K562 (cell line): ENCODE results near the gene ODAD3. TPM values are rescaled to one million over a fixed set of nuclear protein-coding genes. Genes with fewer than 3 reads are reported as not detected.
A peak's percentile ranks its signal among the peaks of the same experiment; 100 is the strongest.

ENCODE experiments used
- CBX8 ChIP-seq: fragments of 200-600 bp; sonication (generic); IDR thresholded peaks from 2 replicates; pipeline ENCODE4 v1.6.1; 2012; ENCODE audit warnings: borderline replicate concordance, mixed run types, low read depth, mild to moderate bottlenecking, moderate library complexity, mixed read lengths, low read length, control low read depth, inconsistent platforms; ENCODE audit not compliant: poor library complexity, severe bottlenecking; ENCODE audit errors: extremely low read depth
- CGGBP1 ChIP-seq: fragments of 250-450 bp; sonication (Bioruptor Pico); IDR thresholded peaks from 2 replicates; pipeline ENCODE4 v1.9.0; 2021; ENCODE audit warnings: mild to moderate bottlenecking
- DPF2 ChIP-seq: fragments of 450-650 bp; IDR thresholded peaks from 2 replicates; pipeline ENCODE4 v1.6.1; 2016
- GTF2F1 ChIP-seq: IDR thresholded peaks from 2 replicates; pipeline ENCODE4 v1.6.1; 2011; ENCODE audit warnings: low read depth, low read length, improper control_type of control experiment
- GTF3C2 ChIP-seq: IDR thresholded peaks from 3 replicates; pipeline ENCODE4 v1.6.1; 2011; ENCODE audit warnings: borderline replicate concordance, mild to moderate bottlenecking, moderate library complexity; ENCODE audit not compliant: insufficient read length; ENCODE audit errors: extremely low read depth
- KDM5B ChIP-seq: fragments of 200-600 bp; sonication (generic); IDR thresholded peaks from 2 replicates; pipeline ENCODE4 v1.6.1; 2012; ENCODE audit warnings: low read depth, mild to moderate bottlenecking, moderate library complexity, low read length, control low read depth, inconsistent platforms; ENCODE audit not compliant: insufficient replicate concordance
- NFATC3 ChIP-seq: fragments of 450-650 bp; IDR thresholded peaks from 2 replicates; pipeline ENCODE4 v1.6.1; 2017; ENCODE audit warnings: mild to moderate bottlenecking
- NFE2 ChIP-seq: IDR thresholded peaks from 2 replicates; pipeline ENCODE4 v1.6.1; 2014; ENCODE audit warnings: antibody characterized with exemption, low read depth
- SMAD4 ChIP-seq: fragments of 250-450 bp; sonication (Bioruptor Pico); conservative IDR thresholded peaks from 2 replicates; pipeline ENCODE4 v1.8.0; 2021; ENCODE audit warnings: inconsistent platforms, mild to moderate bottlenecking, moderate library complexity
- SREBF2 ChIP-seq: sonication (generic); formaldehyde crosslinking; IDR thresholded peaks from 2 replicates; pipeline ENCODE4 v1.4.0; 2020; ENCODE audit warnings: mild to moderate bottlenecking, missing genetic modification reagents
- ZC3H8 ChIP-seq: fragments of 450-650 bp; IDR thresholded peaks from 2 replicates; pipeline ENCODE4 v1.6.1; 2017
- ZNF668 ChIP-seq: fragments of 250-450 bp; sonication (Bioruptor Pico); IDR thresholded peaks from 2 replicates; pipeline ENCODE4 v1.8.0; 2022; ENCODE audit warnings: mild to moderate bottlenecking, inconsistent platforms
- ZNF766 ChIP-seq: fragments of 200-800 bp; sonication (Bioruptor generic); conservative IDR thresholded peaks from 2 replicates; pipeline ENCODE4 v1.6.1; 2016; ENCODE audit warnings: missing genetic modification characterization, missing compliant biosample characterization
- polyA plus RNA-seq, 8 experiments: library from polyadenylated mRNA; depleted of rRNA in 4 of 8; stranded (reverse) in 5 of 8; unstranded in 3 of 8; fragments of >200 nt; fragmentation: Nextera tagmentation in 2 of 8; fragmentation: Illumina TruSeq in 1 of 8; extraction: Ambion mirVana in 2 of 8; extraction: Trizol in 1 of 8; gene quantifications; 2 replicates each; pipeline versions ENCODE4 v1.2.1 to v1.2.3, GENCODE V29; 2011 to 2014; ENCODE audit warnings: inconsistent platforms in 1 of 8, missing spikeins in 1 of 8
- total RNA-seq, 7 experiments: library from RNA; depleted of rRNA in 6 of 7; stranded (reverse); fragments of >200 nt in 6 of 7; fragmentation: Illumina TruSeq in 2 of 7; extraction: Trizol in 2 of 7; gene quantifications; 2 replicates each; pipeline versions ENCODE4 v1.2.1 to v1.2.3, GENCODE V29; 2011 to 2021; ENCODE audit warnings: low replicate concordance in 1 of 7
- TF ChIP-seq, protein P1 (sequence below): fragments of 450-650 bp; formaldehyde crosslinking; IDR thresholded peaks from 2 replicates; pipeline ENCODE4 v1.4.0; 2020; ENCODE audit warnings: mild to moderate bottlenecking, moderate library complexity
- TF ChIP-seq, protein P2 (sequence below), 2 experiments: fragments of 450-650 bp in 1 of 2; sonication (generic) in 1 of 2; formaldehyde crosslinking in 1 of 2; IDR thresholded peaks in 1 of 2; conservative IDR thresholded peaks in 1 of 2; 2 replicates each; pipeline versions ENCODE4 v1.6.1 to v1.8.1; 2016 to 2023; ENCODE audit warnings: mild to moderate bottlenecking in 2 of 2, moderate library complexity in 2 of 2, inconsistent platforms in 1 of 2, missing genetic modification reagents in 1 of 2
- TF ChIP-seq, protein P3 (sequence below): sonication (generic); formaldehyde crosslinking; IDR thresholded peaks from 2 replicates; pipeline ENCODE4 v1.8.1; 2023; ENCODE audit warnings: missing genetic modification reagents, mild to moderate bottlenecking, borderline replicate concordance

The ODAD3 gene
- total and polyA plus RNA-seq, 9 of the 15 experiments (the other 6 are each of a cell fraction or from before 2014, with no cell fraction given): 0.07 to 0.72 (median 0.14) TPM; not detected in 2

- TF ChIP-seq, protein P1, sequence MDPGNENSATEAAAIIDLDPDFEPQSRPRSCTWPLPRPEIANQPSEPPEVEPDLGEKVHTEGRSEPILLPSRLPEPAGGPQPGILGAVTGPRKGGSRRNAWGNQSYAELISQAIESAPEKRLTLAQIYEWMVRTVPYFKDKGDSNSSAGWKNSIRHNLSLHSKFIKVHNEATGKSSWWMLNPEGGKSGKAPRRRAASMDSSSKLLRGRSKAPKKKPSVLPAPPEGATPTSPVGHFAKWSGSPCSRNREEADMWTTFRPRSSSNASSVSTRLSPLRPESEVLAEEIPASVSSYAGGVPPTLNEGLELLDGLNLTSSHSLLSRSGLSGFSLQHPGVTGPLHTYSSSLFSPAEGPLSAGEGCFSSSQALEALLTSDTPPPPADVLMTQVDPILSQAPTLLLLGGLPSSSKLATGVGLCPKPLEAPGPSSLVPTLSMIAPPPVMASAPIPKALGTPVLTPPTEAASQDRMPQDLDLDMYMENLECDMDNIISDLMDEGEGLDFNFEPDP: no peak
- TF ChIP-seq GTF3C2: no peak
- TF ChIP-seq, protein P2, sequence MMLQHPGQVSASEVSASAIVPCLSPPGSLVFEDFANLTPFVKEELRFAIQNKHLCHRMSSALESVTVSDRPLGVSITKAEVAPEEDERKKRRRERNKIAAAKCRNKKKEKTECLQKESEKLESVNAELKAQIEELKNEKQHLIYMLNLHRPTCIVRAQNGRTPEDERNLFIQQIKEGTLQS (IDR thresholded peaks at IDR 0.05): no peak
- TF ChIP-seq, protein P2 (CRISPR knock-in tag; conservative IDR thresholded peaks at IDR 0.05): no peak
- no peak for TF ChIP-seq CGGBP1 (CRISPR knock-in tag)
- no peak for TF ChIP-seq SREBF2 (CRISPR knock-in tag)
- no peak for TF ChIP-seq ZNF668 (CRISPR knock-in tag)
- TF ChIP-seq CBX8: no peak
- TF ChIP-seq ZC3H8: no peak
- TF ChIP-seq SMAD4 (CRISPR knock-in tag): peak; percentile 70; the same call in 1 of the 2 replicates
- peak; percentile 68 for TF ChIP-seq DPF2
- no peak for TF ChIP-seq GTF2F1
- TF ChIP-seq NFE2: no peak
- no peak for TF ChIP-seq ZNF766 (CRISPR knock-in tag)
- TF ChIP-seq NFATC3: no peak
- TF ChIP-seq, protein P3, sequence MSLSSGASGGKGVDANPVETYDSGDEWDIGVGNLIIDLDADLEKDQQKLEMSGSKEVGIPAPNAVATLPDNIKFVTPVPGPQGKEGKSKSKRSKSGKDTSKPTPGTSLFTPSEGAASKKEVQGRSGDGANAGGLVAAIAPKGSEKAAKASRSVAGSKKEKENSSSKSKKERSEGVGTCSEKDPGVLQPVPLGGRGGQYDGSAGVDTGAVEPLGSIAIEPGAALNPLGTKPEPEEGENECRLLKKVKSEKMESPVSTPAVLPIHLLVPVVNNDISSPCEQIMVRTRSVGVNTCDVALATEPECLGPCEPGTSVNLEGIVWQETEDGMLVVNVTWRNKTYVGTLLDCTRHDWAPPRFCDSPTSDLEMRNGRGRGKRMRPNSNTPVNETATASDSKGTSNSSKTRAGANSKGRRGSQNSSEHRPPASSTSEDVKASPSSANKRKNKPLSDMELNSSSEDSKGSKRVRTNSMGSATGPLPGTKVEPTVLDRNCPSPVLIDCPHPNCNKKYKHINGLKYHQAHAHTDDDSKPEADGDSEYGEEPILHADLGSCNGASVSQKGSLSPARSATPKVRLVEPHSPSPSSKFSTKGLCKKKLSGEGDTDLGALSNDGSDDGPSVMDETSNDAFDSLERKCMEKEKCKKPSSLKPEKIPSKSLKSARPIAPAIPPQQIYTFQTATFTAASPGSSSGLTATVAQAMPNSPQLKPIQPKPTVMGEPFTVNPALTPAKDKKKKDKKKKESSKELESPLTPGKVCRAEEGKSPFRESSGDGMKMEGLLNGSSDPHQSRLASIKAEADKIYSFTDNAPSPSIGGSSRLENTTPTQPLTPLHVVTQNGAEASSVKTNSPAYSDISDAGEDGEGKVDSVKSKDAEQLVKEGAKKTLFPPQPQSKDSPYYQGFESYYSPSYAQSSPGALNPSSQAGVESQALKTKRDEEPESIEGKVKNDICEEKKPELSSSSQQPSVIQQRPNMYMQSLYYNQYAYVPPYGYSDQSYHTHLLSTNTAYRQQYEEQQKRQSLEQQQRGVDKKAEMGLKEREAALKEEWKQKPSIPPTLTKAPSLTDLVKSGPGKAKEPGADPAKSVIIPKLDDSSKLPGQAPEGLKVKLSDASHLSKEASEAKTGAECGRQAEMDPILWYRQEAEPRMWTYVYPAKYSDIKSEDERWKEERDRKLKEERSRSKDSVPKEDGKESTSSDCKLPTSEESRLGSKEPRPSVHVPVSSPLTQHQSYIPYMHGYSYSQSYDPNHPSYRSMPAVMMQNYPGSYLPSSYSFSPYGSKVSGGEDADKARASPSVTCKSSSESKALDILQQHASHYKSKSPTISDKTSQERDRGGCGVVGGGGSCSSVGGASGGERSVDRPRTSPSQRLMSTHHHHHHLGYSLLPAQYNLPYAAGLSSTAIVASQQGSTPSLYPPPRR (CRISPR knock-in tag): no peak
- peak; percentile 37 for TF ChIP-seq KDM5B
Observed at GRCh38 chr19:11382898-11383705, 51.8 kb downstream of the ODAD3 start (continued).
